GM10248 (cell line): ENCODE data around the gene CLEC10A.

Experiments
- CTCF ChIA-PET: fragments of 300-600 bp; sonication (Branson Sonifier 250); formaldehyde crosslinking; extraction: SDS; loops from one replicate; lab custom pipeline; 2021; ENCODE audit warnings: antibody characterized with exemption; lab: Yijun Ruan, JAX
- POLR2A ChIA-PET: fragments of 350-650 bp; sonication (Branson Sonifier 250); formaldehyde crosslinking; extraction: SDS; loops from one replicate; lab custom pipeline; 2020; ENCODE audit warnings: antibody characterized with exemption; lab: Yijun Ruan, JAX
- DNase-seq: peaks from one replicate; pipeline ENCODE4 v3.0.0; 2012; ENCODE audit errors: extremely low spot score
- CTCF ChIP-seq: IDR thresholded peaks from 2 replicates; pipeline ENCODE4 v1.5.1; 2012; ENCODE audit warnings: mild to moderate bottlenecking, low read depth; ENCODE audit errors: extremely low read depth, missing control alignments, control extremely low read depth

CLEC10A gene

GRCh38 chr17:7041607-7042500 lies 38.2 kb downstream of the CLEC10A start:
- ChIA-PET CTCF (interaction anchor here (0.8 to 5.1 kb wide), 6 partner anchors 10 to 100 kb away, joined by 3 to 18 read pairs (median 4); no protein-coding TSS in a partner anchor), POLR2A (no interaction called here)
- peak; percentile 47 for DNase-seq
- no peak for TF ChIP-seq CTCF

- TF ChIP-seq CTCF: no peak
- DNase-seq: no peak
- ChIA-PET POLR2A (no interaction called here), CTCF (interaction anchor here (1.3 to 5.1 kb wide), 3 partner anchors 12 to 18 kb away, joined by 3 to 18 read pairs (median 5); partner anchors contain the start of gene BCL6B)
These were observed 40.2 kb downstream of the CLEC10A start for GRCh38 chr17:7039832-7040231.

GRCh38 chr17:7038025-7038862 lies 41.8 kb downstream of the CLEC10A start:
- ChIA-PET CTCF (interaction anchor here (1.0 to 3.4 kb wide), 6 partner anchors 7 to 95 kb away, joined by 3 to 26 read pairs (median 4); no protein-coding TSS in a partner anchor), POLR2A (no interaction called here)
- peak; percentile 18 for TF ChIP-seq CTCF
- DNase-seq: no peak

- DNase-seq: peak; percentile 100
- ChIA-PET POLR2A (interaction anchor here (0.7 to 1.7 kb wide), 5 partner anchors 8 to 97 kb away, joined by 3 to 6 read pairs (median 4); partner anchors contain the start of gene SLC16A11), CTCF (interaction anchor here (0.6 to 3.4 kb wide), 13 partner anchors 8 to 552 kb away, joined by 3 to 26 read pairs (median 4); partner anchors contain the start of gene BCL6B)
- no peak for TF ChIP-seq CTCF
These were observed 44.3 kb downstream of the CLEC10A start, which contains the start of gene SLC16A13 for GRCh38 chr17:7035591-7036368. SLC16A13 (plus strand) TSS chr17:7036015; CDS start chr17:7036383, 368 bp downstream.

GRCh38 chr17:7034955-7035590 lies 45.0 kb downstream of the CLEC10A start:
- CTCF ChIA-PET: interaction anchor here (0.6 to 3.4 kb wide), 11 partner anchors 10 to 552 kb away, joined by 3 to 26 read pairs (median 6); partner anchors contain the start of gene BCL6B
- no peak for TF ChIP-seq CTCF

More at GRCh38 chr17:7034955-7035590, 45.0 kb downstream of the CLEC10A start:
- no peak for DNase-seq
- POLR2A ChIA-PET: interaction anchor here (1.0 to 1.7 kb wide), 2 partner anchors 11 to 98 kb away, joined by 3 to 6 read pairs; no protein-coding TSS in a partner anchor
